CD4-positive, alpha-beta T cell treated with Interleukin-17A for 1 hour (primary cell): Measurements from ENCODE around the gene CTDSPL.

Source experiments
- DNase-seq: peaks from one replicate; pipeline ENCODE4 v3.0.0-alpha.2; 2020

Gene CTDSPL

GRCh38 chr3:37892927-37893600 is 31.4 kb downstream of the CTDSPL start:
- no peak for DNase-seq

GRCh38 chr3:37896827-37897226 is 35.1 kb downstream of the CTDSPL start:
- no peak for DNase-seq

- DNase-seq = no peak
These were observed 36.1 kb downstream of the CTDSPL start for GRCh38 chr3:37897763-37898162.

- DNase-seq = no peak
These were observed 36.7 kb downstream of the CTDSPL start for GRCh38 chr3:37898424-37898823.

GRCh38 chr3:37899101-37899707 is 37.5 kb downstream of the CTDSPL start:
- no peak for DNase-seq

GRCh38 chr3:37899711-37900306 is 38.1 kb downstream of the CTDSPL start:
- DNase-seq = no peak

- DNase-seq = no peak
These were observed 40.0 kb downstream of the CTDSPL start for GRCh38 chr3:37901721-37902120.

- DNase-seq = no peak
These were observed 41.0 kb downstream of the CTDSPL start for GRCh38 chr3:37902674-37903073.

GRCh38 chr3:37903320-37903719 is 41.6 kb downstream of the CTDSPL start:
- no peak for DNase-seq

- no peak for DNase-seq
These were observed 42.1 kb downstream of the CTDSPL start for GRCh38 chr3:37903734-37904133.

GRCh38 chr3:37904601-37905000 is 42.9 kb downstream of the CTDSPL start:
- DNase-seq = no peak

- no peak for DNase-seq
These were observed 43.7 kb downstream of the CTDSPL start for GRCh38 chr3:37905346-37905745.

- no peak for DNase-seq
These were observed 44.5 kb downstream of the CTDSPL start for GRCh38 chr3:37905987-37906674.

GRCh38 chr3:37906734-37907282 is 45.1 kb downstream of the CTDSPL start:
- no peak for DNase-seq

GRCh38 chr3:37907371-37907770 is 45.7 kb downstream of the CTDSPL start:
- no peak for DNase-seq

GRCh38 chr3:37907906-37908305 is 46.2 kb downstream of the CTDSPL start:
- peak; percentile 3 for DNase-seq

GRCh38 chr3:37909067-37909911 is 47.6 kb downstream of the CTDSPL start:
- DNase-seq = no peak

GRCh38 chr3:37910671-37911400 is 49.2 kb downstream of the CTDSPL start:
- no peak for DNase-seq

- DNase-seq = no peak
These were observed 50.5 kb downstream of the CTDSPL start for GRCh38 chr3:37912052-37912733.

- no peak for DNase-seq
These were observed 51.8 kb downstream of the CTDSPL start for GRCh38 chr3:37913522-37913921.

GRCh38 chr3:37916685-37917084 is 55.0 kb downstream of the CTDSPL start:
- no peak for DNase-seq
